Heart right ventricle (tissue), 16 donors: Measurements from ENCODE around the gene PAAF1. TPM values are rescaled to one million over a fixed set of nuclear protein-coding genes. Genes with fewer than 3 reads are reported as not detected.
A peak's percentile ranks its signal among the peaks of the same experiment; 100 is the strongest.

Experiments
- ATAC-seq, 8 donors: fragments of 200-7000 bp; cut with Tn5 transposase; one replicate each; pipeline ENCODE4 v1.9.1; 2020; ENCODE audit warnings: mild to moderate bottlenecking in 8 of 8, moderate library complexity in 8 of 8, moderate number of reproducible peaks in 1 of 8
- DNase-seq, 2 donors: peaks; one replicate each; pipeline ENCODE4 v3.0.0-alpha.2; 2020
- H3K27ac ChIP-seq, 10 donors: fragments of 200-600 bp; sonication (generic) in 2 of 10; one replicate each; pipeline versions ENCODE4 v1.5.0 to v1.8.0; 2020 to 2022; ENCODE audit warnings: mild to moderate bottlenecking in 3 of 10
- H3K27me3 ChIP-seq, 7 donors: fragments of 200-600 bp; one replicate each; pipeline ENCODE4 v1.8.0; 2021 to 2022; ENCODE audit warnings: mild to moderate bottlenecking in 2 of 7
- H3K36me3 ChIP-seq, 9 donors: fragments of 200-600 bp; sonication (generic) in 1 of 9; one replicate each; pipeline versions ENCODE4 v1.5.0 to v1.8.0; 2020 to 2022; ENCODE audit warnings: mild to moderate bottlenecking in 2 of 9
- H3K4me1 ChIP-seq, 9 donors: fragments of 200-600 bp; sonication (generic) in 1 of 9; one replicate each; pipeline versions ENCODE4 v1.5.0 to v1.8.0; 2020 to 2022; ENCODE audit warnings: mild to moderate bottlenecking in 4 of 9
- H3K4me3 ChIP-seq, 10 donors: fragments of 200-600 bp; sonication (generic) in 2 of 10; one replicate each; pipeline versions ENCODE4 v1.5.0 to v1.8.0; 2020 to 2022; ENCODE audit warnings: mild to moderate bottlenecking in 7 of 10, moderate library complexity in 2 of 10
- H3K9me3 ChIP-seq, 11 donors: fragments of 200-600 bp in 10 of 11; sonication (generic) in 2 of 11; one replicate each; pipeline versions ENCODE4 v1.5.0 to v1.8.0; 2013 to 2022; ENCODE audit warnings: mild to moderate bottlenecking in 2 of 11, control low read depth in 1 of 11, moderate library complexity in 1 of 11
- WGBS, 2 donors: extraction: QIAGEN DNeasy Blood & Tissue Kit; methylation state at CpG; one replicate each; pipeline ENCODE4 v1.1.7; 2013; ENCODE audit warnings: inconsistent platforms in 1 of 2; 5-methylcytosine and 5-hydroxymethylcytosine counted together
- intact Hi-C, 10 donors: fragments of 100-400 bp; cut with DNase I; formaldehyde crosslinking; loops; one replicate each; pipeline versions ENCODE4 v1.11.1 to v1.14.2; 2022
- polyA plus RNA-seq, 2 donors: library from polyadenylated mRNA; stranded (reverse); fragments of 200-250 nt; gene quantifications; one replicate each; pipeline ENCODE4 v1.2.3, GENCODE V29; 2013
- total RNA-seq, 10 donors: library from RNA; stranded (reverse); fragmentation: NEBNext Ultra II Directional in 3 of 10; extraction: Animal tissue kit (Norgen Biotek cat#: 25700) in 3 of 10; gene quantifications; one replicate each; pipeline versions ENCODE4 v1.2.1 to v1.2.4, GENCODE V29; 2021 to 2023
- TF ChIP-seq, protein P1 (sequence below), 9 donors: fragments of 200-600 bp; sonication (generic) in 2 of 9; IDR thresholded peaks; one replicate each; pipeline versions ENCODE4 v1.5.0 to v1.8.0; 2021 to 2022; ENCODE audit warnings: antibody characterized with exemption in 9 of 9, mild to moderate bottlenecking in 5 of 9, moderate library complexity in 1 of 9
- donor health status: Arrhythmogenic right ventricular cardiomyopathy.
- donor health status: ischemic (EF 13 %, LVEDD 7.1; RV severe dilation, severe dysfunction).
- donor health status: healthy with polysubstance abuse.
- donor health status: DM: no; HTN: yes; CAD: no.
- donor health status: DM: no; HTN: no; CAD: no.
- donor health status: ischemic (EF 25% LVEDD 6.9; RV normal size, moderate dysfunction).
- donor health status: ischemic (EF 25% LVEDD 5.7; RV mildly dilated, moderate dysfunction).
- donor health status: healthy.
- donor health status: DM: yes; HTN: yes; CAD: no.
- donor health status: Ischemic cardiomyopathy.
- donor health status: ischemic (EF 35%, LVEDD 5.7; RV mildly dilated, moderate dysfunction).
- donor health status: nonischemic (EF 11% LVEDD 7.7; RV severe dilation, severe dysfunction).
- donor health status: DM: yes; HTN: yes; CAD: no.
- donor health status: PGD.
- donor health status: ischemic (EF 29% LVEDD 5.4; RV normal size, mild dysfunction).
- donor health status: nonischemic (EF 23%, LVEDD 6.1; RV moderate dilation, normal function).

PAAF1 gene
- total and polyA plus RNA-seq, 12 donors: 7.7 to 27.4 (median 12.8) TPM

DNA sequence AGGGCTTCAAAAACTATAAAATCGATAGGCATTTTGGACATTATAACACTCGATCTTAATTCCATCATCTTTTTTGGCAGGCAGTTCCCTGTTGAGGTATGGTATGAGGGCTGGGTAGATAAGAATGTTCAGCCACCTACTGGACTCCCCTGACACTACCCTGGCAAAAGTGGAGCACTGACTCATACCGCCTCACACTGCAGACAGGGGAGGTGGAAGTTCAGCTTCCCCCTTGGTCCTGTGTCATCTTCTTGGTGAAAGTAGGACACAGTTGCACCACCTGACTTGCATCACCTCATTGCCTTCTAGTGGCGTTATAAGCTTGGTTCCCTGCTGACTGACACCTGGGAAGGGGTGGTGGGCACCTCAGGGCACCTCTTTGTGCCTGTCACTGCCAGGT lies 30.4 kb downstream of the PAAF1 start:
- Histone ChIP-seq H3K4me3 (no peak overlapping the region), H3K4me1 (peaks cover 0 to 10% (median 0%) of the 10 kb centered on the region in 9 donors), H3K27me3 (no peaks in the 10 kb centered on the region), H3K27ac (no peak overlapping the region), H3K36me3 (peaks cover 0 to 93% (median 20%) of the 10 kb centered on the region in 9 donors), H3K9me3 (no peaks in the 10 kb centered on the region)
- intact Hi-C loops: no loop called here
- DNase-seq (peak in 1 of 2 donors; percentile 16), ATAC-seq (peak; percentile 49 to 99 (median 85))
- TF ChIP-seq, protein P1, sequence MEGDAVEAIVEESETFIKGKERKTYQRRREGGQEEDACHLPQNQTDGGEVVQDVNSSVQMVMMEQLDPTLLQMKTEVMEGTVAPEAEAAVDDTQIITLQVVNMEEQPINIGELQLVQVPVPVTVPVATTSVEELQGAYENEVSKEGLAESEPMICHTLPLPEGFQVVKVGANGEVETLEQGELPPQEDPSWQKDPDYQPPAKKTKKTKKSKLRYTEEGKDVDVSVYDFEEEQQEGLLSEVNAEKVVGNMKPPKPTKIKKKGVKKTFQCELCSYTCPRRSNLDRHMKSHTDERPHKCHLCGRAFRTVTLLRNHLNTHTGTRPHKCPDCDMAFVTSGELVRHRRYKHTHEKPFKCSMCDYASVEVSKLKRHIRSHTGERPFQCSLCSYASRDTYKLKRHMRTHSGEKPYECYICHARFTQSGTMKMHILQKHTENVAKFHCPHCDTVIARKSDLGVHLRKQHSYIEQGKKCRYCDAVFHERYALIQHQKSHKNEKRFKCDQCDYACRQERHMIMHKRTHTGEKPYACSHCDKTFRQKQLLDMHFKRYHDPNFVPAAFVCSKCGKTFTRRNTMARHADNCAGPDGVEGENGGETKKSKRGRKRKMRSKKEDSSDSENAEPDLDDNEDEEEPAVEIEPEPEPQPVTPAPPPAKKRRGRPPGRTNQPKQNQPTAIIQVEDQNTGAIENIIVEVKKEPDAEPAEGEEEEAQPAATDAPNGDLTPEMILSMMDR (IDR thresholded peaks at IDR 0.05): peak in 6 of 9 donors; percentile 22 to 38 (median 28)
- WGBS, 2 donors: 66 to 72% methylated on average over 4 of the region's 4 CpGs

DNA sequence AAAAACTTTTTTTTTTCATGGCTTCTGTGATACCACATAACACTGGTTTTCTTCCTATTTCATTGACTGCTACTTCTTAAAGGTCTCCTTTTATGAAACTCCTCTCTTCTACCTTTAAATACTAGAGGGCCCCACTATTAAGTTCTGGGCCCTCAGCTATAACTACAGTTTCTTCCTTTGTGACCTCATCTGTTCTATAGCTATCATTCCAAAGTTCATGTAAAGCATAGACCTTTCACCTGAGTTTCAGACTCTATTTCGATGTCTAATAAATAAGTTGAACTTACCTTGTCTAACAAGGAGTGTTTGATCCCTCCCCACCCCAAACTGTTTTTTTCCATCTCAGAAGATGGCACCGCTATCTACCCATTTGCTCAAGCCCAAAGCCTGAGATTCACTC lies 35.2 kb downstream of the PAAF1 start:
- Histone ChIP-seq H3K9me3 (no peaks in the 10 kb centered on the region), H3K4me3 (no peak overlapping the region), H3K27ac (no peak overlapping the region), H3K27me3 (no peaks in the 10 kb centered on the region), H3K4me1 (peaks cover 0 to 7% (median 0%) of the 10 kb centered on the region in 9 donors), H3K36me3 (peaks cover 0 to 95% (median 44%) of the 10 kb centered on the region in 9 donors)
- TF ChIP-seq, protein P1 (IDR thresholded peaks at IDR 0.05): no peak
- WGBS, 2 donors: 98 to 100% methylated on average over 2 of the region's 2 CpGs
- ATAC-seq (no peak), DNase-seq (no peak)
- intact Hi-C loops: no loop called here

DNA sequence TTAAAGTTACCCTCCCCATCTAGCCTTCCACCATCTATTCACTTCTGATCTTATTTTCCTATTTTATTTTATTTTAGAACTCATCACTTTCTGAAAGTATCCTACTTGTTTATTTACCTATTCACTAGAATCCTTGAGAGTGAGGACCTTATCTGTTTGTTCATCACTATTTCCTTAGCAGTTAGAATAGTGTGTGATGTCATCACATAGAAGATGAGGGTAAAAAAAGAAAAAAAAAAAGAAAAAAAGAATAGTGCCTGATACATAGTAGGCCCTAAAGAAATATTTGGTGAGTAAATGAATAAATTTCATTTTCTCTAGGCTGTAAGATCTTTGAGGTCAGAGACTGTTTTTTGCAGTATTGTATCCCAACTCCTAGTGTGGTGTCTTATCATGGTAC lies 36.7 kb downstream of the PAAF1 start:
- Histone ChIP-seq H3K27ac (no peak overlapping the region), H3K4me1 (no peaks in the 10 kb centered on the region), H3K27me3 (no peaks in the 10 kb centered on the region), H3K4me3 (no peak overlapping the region), H3K9me3 (no peaks in the 10 kb centered on the region), H3K36me3 (peaks cover 0 to 100% (median 50%) of the 10 kb centered on the region in 9 donors)
- intact Hi-C loops: no loop called here
- no peak for DNase-seq
- TF ChIP-seq, protein P1 (IDR thresholded peaks at IDR 0.05): no peak
- ATAC-seq: no peak

DNA sequence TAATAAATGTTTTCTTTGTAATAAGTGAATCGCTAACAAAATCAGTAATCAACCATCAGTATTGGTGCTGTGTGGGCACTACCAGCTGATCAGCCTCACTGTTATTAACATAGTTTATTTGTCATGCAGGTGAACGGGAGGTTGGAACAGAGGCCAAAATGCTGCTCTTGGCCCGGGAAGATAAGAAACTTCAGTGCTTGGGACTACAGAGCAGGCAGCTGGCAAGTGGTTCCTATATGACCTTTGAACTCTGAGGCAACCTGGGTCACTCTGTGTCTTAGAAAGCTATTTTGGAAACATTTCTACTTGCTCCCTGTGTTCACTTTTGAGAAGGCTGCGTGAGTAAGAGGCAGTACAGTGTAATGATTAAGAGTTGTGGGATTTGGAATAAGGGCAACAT lies 37.5 kb downstream of the PAAF1 start:
- H3K27ac ChIP-seq: no peak overlapping the region
- no peaks in the 10 kb centered on the region for H3K9me3 ChIP-seq
- ATAC-seq (no peak), DNase-seq (no peak)
- H3K27me3 ChIP-seq: no peaks in the 10 kb centered on the region
- H3K4me1 ChIP-seq: no peaks in the 10 kb centered on the region
- intact Hi-C loops: no loop called here
- H3K4me3 ChIP-seq: no peak overlapping the region
- peaks cover 0 to 100% (median 50%) of the 10 kb centered on the region in 9 donors for H3K36me3 ChIP-seq
- TF ChIP-seq, protein P1 (IDR thresholded peaks at IDR 0.05): no peak
- 74 to 82% methylated on average over 4 of the region's 4 CpGs for WGBS, 2 donors
